ENCODE measurements around the gene LAMA4.
"Not testable (repeated sequence)": the region's sequence is repeated elsewhere in the genome, so short reads cannot be mapped to it uniquely, and the experiment has no call there.

Gene LAMA4

DNA sequence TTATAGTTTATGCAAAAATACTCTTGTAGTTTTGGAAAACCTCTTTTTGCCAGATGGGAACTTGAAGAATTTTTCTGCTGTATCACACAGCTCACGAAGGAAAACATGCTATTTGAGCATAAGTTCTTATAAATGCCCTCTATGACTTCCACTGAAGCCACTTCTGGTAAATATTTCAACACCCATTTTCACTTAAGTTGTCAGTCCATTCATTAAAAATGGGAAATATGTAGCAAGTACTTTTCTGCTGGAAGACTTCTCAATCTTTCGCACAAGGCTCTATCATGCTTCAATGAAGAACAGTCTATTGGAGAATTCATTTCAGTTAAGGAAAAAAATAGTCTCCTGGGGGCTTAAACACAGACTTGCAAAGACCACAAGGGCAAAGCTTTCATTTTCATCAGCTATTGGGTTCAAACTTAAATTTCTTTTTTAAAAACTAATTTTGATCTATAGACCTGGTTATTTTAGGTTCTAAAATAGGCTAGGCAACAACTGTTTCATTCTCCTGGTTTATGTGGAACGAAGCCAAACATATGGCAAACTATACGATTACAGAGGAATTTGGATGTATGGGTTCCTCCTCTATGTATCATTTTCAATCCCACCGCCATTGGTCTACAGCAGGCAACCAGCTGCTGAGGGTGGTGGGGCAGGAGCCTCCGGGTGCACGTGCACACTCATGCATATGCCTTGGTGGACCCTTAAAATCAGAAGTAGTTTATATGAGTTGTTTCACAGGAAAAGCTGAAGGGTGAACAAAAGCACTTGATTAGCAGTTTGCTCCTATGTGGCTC lies 38.7 kb downstream of the LAMA4 start:
- DNase-seq (ENCODE audit: insufficient read length, low spot score) (no peak), FAIRE-seq (no peak)

DNA sequence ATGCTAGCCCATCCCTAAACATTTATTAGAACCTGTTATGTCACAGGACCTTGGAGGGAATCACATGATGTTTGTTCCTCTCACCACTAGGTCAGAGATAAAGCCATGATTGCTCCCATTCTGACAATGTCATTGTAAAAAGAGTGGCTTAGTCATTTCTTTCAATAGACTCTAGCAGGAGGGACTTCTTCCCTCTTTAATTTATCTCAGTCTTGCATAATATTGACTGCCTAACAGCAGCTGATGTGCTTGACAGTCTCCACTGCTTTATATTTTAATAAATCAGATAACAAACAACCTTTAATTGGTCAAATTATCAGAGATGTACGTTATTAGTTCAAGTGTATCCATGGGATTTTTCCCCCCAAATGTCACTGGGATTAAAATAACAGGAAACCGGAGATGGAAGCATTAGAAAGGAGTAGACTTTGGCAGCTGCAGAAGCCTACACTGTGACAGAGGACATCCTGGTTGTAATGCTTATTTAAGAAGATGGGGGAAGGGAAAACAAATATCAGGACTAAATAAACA lies 39.6 kb downstream of the LAMA4 start:
- DNase-seq (ENCODE audit: insufficient read length, low spot score): no peak
- no peak for FAIRE-seq

DNA sequence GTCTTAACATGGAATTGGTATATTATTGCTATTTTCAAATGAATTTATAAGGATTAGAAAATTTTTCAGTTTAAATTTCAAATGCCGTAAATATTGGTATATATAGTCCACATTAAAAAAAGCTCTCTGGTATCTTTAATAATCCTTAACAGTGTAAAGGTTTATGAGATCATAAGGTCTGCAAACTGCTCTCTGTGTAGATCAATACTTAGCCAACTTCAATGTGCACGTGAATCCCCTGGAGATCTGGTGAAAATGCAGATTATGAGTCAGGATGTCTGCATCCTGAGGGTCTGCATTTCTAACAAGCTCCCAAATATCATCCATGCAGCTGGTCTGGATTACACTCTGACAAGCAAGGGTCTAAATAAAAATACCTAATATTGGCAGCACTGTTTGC lies 43.5 kb downstream of the LAMA4 start:
- DNase-seq (ENCODE audit: insufficient read length, low spot score): no peak
- FAIRE-seq: no peak

DNA sequence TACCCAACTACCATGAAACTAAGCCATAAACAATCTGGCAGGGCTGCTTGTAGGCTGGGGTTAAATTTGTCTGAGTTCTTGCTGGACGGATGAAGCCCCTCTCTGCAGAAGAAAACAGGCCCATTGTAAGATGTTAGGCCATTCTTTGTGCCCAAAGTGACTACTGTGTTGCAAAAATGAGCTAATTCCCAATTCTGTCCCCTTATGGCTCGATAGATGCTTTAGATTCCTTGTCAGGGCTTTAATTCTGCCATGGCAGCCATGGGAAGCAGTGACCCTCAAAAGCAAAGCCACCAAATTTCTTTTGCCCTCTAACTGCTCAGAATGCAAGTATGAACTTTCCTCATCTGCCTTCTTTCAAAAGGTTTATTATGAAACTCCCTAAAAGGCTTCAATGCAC lies 45.2 kb downstream of the LAMA4 start:
- FAIRE-seq: no peak
- no peak for DNase-seq (ENCODE audit: insufficient read length, low spot score)

DNA sequence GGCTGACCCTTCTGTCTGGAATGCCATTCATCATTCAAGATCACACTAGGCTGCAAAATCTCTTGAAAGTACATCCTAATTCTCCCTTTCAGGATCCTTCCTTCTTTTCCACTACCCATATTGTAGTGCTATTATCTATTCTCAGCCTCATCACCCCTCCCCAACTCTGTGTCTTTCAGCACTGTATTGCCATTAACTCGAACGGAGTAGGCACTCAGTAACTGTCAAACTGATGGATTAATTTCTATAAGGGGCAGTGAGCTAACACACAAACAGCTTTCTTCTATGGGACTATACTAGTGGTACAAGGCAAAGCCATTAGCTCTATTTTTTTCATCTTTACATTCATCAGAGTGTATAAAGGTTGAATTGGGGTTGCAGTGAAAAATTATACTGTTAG lies 46.6 kb downstream of the LAMA4 start:
- no peak for DNase-seq (ENCODE audit: insufficient read length, low spot score)
- FAIRE-seq: no peak

DNA sequence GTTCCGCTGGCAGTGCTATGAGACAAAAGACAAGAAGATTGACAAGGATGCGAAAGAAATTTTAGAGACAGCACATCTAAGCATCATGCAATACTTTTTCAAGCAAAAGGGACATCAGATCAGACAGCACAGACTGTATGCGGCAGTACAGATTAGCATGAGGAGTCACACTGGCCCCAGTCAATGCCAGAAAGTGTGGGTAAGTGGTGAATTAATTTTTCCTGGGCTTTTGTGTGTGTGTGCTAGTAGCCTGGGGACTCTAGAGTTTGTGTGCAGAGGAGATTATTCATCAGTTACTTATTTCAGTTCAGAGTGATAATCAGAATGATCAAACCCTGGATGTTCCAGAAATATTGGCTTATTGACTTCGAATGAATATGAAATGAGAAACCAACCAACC lies 47.2 kb downstream of the LAMA4 start:
- FAIRE-seq: no peak

DNA sequence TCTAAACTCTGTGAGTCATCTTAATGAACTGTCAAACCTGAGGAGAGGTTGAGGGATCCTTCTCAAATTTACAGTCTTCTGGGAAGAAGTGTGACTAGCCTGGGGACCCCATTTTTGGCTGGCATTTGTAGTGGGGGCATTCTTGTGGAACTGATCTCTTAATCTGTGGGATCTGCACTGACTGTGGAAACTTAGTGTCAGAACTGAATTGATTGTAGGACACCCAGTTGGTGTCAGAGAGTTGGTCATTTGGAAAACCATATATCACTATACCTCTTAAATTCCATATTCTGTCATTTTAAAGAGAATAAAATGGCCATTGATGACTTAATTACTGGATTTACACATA lies 48.3 kb downstream of the LAMA4 start:
- DNase-seq (ENCODE audit: insufficient read length, low spot score): no peak
- no peak for FAIRE-seq

More for the DNA sequence above, 47.2 kb downstream of the LAMA4 start:
- no peak for DNase-seq (ENCODE audit: insufficient read length, low spot score)

DNA sequence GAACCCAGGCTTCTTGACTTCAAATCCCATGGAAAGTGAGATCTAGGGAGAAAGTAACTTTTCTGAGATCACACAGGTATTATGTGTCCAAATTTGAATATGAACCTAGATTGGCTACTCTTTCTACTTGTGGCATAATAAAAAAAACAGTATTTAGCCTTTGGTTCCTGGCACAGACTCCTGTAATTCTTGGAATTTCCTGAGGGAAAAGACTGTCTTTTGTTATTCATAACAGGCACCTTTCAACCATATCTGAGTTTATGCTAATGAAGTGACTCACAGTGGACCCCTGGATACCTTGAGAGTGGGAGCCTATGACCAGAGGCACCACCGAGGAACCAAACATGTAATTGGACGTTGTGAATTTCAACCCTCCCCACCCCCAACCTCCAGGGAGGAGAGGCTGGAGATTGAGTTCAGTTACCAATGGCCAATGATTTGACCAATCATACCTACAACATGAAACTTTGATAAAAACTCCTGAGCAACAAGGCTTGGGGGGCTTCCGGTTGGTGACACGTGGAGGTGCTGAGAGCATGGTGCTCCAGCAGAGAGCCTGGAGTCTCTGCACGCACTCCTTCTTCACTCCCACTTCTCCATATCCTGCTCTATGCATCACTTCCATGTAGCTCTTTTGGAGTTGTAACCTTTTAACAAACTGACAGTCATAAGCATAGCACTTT lies 48.8 kb downstream of the LAMA4 start:
- no peak for DNase-seq (ENCODE audit: insufficient read length, low spot score)
- no peak for FAIRE-seq

DNA sequence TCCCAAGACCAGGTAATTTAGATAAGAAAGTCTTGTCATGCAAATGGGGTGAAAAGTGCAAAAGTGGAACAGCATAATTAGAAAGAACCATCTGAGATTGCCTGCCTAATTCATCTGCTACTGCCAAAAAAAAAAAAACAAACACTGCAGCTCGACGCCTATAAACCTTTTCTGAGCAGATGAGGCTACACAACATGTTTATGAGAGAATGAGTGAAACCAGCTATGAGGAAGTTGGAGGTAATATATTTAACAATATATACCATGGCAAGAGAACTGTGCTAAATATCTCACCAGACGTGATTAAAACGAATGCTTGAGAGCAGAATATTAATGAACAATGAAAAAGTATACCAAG lies 50.0 kb downstream of the LAMA4 start:
- DNase-seq (ENCODE audit: insufficient read length, low spot score): no peak
- peak; percentile 58 for FAIRE-seq

DNA sequence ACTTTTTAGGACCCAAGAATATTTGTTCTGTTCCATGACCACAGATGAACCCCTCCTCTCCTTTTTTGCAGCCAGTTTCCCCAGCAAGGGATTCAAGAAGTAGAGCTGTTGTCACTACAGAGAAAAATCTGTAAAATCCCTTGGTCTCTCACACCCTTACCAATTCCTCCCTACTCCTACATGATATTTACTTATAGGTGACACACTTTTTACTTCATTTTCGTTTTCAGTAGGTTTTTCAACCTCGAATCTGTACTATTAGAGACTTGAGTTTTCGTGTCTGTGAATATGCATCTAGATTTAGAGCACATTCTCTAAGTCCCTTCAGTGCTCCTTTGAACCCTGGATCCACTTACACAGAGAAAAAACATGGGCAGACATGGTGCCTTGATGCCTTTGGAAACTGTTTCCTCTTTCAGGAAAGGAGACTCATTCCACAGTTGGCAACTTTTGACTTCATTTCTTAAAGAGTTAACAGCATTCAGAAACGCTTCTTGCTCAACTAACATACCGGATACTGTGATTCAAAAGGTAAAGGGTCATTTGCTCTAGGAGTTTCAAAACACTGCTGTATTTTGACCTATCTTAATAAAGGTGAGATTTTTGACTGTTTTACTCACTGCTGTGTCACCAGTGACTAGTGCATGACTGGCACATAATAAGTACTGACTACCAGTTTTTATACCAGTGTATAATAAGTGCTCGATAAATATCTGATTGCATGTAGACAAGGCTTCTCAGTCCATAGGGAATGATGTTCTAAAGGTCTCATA lies 50.6 kb downstream of the LAMA4 start:
- FAIRE-seq (peak; percentile 42), DNase-seq (ENCODE audit: insufficient read length, low spot score) (no peak)

DNA sequence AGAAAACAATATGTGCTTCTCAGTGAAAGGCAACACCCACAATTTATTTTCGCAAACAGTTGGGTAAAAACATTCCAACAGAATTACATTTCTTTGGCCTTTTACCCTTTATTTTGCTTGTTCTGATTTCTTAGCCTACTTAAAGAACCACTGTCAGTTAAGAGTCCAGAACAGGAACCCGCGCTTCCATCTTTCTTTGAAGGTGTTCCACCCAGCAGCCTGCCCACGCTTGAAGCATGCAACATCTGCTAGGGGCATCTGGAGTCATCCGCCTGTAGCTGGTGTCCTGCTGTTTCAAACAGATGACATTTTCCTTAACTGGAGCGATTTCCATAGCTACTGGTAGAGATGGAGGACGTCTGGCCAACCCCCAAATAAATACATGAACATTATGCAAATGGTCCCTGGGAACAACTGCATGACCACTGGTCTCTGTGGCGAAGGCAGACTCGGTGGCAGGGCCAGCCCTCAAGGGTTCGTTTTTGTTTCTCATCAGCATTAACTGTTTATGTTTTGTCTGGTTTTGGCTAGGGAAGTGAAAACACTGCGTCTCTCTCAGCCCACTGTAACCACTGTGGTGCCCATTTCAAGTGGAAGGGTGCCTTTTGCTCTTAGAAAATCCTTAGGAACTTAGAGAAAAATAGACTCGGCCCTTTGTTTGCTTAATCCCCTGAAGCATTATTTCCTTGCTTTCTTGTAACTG lies 51.6 kb downstream of the LAMA4 start:
- FAIRE-seq: no peak

DNA sequence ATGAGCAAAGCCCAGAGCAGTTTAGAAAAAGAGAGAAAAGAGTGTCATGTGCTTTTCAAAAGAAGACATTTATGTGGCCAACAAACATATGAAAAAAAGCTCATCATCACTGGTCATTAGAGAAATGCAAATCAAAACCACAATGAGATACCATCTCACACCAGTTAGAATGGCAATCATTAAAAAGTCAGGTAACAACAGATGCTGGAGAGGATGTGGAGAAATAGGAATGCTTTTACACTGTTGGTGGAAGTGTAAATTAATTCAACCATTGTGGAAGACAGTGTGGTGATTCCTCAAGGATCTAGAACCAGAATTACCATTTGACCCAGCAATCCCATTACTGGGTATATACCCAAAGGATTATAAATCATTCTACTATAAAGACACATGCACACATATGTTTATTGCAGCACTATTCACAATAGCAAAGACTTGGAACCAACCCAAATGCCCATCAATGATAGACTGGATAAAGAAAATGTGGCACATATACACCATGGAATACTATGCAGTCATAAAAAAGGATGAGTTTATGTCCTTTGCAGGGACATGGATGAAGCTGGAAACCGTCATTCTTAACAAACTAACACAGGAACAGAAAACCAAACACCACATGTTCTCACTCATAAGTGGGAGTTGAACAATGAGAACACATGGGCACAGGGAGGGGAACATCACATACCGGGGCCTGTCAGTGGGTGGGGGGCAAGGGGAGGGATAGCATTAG lies 54.0 kb downstream of the LAMA4 start:
- not testable (repeated sequence) for FAIRE-seq; DNase-seq (ENCODE audit: insufficient read length, low spot score)

More for the DNA sequence above, 51.6 kb downstream of the LAMA4 start:
- peak; percentile 28 for DNase-seq (ENCODE audit: insufficient read length, low spot score)

DNA sequence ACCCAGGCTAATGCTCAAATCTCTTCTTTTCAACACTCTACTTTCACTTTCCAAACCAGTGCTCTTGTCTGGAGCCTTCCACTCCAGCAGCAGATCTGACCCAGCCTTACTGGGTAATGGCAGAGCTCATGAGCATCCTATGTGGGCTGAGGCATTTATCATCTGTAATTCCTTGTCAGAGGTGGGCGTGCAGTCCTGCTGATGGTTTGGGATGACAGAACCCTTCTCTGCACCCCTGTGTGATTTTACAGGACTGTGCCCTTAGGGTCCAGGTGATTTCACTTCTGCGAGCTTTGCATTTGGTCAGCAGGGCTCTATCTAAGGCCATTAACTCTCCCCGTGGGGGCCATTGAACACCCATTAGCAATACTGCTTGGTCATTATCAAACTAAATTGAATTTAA lies 55.4 kb downstream of the LAMA4 start:
- no peak for FAIRE-seq
- DNase-seq (ENCODE audit: insufficient read length, low spot score): no peak

DNA sequence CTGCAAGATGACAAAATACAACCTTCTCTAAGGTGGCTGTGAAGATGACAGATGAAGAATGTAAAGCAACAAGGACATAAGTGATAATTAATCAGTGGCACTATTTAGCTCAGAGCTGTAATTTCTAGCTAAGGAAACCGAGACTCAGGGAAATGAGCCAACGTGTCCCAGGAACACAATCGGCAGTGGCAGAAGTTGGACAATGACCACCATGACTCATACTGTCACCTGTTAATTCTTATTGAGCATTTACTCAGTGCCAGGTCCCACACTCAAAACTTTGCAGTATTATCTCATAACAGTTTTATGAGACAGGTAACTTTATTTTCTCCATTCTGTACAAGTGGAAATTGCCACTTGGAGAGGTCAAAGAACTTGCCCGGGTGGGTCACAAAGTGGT lies 55.8 kb downstream of the LAMA4 start:
- FAIRE-seq (no peak), DNase-seq (ENCODE audit: insufficient read length, low spot score) (no peak)

DNA sequence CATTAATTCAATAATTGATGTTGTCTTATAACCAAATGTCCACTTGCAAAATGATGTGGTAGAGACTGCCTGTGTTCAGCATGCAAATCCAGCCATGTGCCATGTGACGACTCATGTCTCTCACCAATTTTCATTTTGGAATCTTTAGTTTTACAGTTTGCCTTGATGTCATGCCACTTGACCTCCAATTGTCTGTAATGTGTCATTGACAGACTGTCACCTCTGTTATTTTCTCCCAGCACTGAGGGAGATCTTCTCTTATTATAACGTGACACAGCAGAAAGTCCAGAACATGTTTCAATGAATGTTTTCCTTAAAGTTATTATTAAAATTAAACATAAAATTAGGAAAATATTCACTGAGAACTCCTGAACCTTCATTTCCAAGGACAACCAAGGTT lies 56.7 kb downstream of the LAMA4 start:
- no peak for FAIRE-seq

DNA sequence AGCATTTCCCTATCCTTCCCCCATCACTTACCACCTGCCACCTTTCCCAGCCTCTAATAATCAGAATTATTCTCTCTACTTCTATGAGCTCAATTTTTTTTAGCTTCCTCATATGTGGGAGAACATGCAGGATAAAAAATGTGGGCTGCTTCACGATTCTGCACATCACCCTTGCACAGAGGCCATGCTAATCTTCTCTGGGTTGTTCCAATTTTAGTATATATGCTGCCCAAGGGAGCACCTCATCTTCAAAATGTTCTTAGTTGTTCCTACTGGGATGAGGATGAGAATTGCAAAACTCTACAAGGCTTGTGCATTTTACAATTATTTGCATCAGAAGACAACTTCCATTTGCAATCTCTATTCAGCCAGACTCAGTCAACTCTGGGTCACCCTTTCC lies 58.1 kb downstream of the LAMA4 start:
- FAIRE-seq (no peak), DNase-seq (ENCODE audit: insufficient read length, low spot score) (no peak)

More for the DNA sequence above, 56.7 kb downstream of the LAMA4 start:
- DNase-seq (ENCODE audit: insufficient read length, low spot score): no peak

DNA sequence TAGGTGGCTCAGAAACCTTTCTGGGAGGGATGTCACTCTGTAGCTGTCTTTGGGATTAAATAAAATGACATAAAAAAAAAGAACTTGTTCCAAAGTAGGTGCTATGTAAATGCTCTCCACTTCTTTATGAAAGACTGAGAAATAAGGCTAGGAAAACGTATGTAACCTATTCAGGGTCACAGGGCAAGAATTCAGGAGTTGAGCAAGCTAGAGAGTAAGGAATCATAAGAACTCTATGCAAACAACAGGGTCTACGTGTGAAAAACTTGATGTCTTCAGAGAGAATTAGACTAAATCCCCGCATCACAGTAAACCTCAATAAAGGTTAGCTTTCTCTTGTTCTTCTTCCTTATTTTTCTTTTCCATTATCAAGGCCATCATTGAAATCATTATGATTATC lies 59.2 kb downstream of the LAMA4 start:
- no peak for DNase-seq (ENCODE audit: insufficient read length, low spot score)
- no peak for FAIRE-seq

DNA sequence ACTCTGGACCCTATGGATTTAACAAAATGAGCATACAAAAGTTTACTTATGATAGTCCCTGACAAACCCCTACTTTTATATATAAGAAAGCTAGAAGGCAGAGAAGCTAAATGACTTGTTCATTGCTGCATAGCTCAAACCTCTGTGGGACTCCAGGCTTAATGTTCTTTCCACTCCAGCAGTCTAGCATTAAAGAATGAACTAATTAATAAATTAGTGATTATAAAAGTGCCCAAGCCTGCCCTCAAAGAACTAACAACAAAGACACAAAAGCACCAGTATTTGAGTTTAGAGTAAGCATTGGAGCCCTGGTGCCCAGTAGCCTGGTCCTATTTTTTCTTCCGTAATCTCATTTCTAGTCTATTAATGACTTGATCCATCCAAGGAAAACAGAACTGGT lies 59.9 kb downstream of the LAMA4 start:
- DNase-seq (ENCODE audit: insufficient read length, low spot score) (no peak), FAIRE-seq (no peak)

DNA sequence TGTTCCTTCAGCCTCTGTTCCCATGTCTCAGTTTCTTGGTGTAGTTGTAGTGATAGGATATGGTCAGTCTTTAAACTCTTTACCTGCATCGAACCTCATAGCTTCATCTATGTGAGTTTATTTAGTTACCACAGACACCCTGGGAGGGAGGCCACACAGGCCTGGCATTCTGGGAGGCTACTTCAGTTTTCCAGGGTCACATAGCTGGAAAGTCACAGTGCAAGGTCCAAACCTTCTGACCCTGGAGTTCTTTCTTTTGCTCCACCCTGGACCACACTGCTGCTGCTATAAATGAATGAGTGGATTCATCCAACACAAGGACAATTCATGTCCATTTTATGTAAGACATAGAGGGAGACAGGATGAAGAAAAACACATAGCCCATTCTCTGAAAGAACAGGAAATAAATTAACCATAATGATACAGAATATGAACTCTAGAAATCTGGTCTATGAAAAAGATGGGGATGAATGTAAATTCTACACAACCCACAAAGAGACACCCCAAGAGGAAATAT lies 60.8 kb downstream of the LAMA4 start:
- FAIRE-seq (no peak), DNase-seq (ENCODE audit: insufficient read length, low spot score) (no peak)

DNA sequence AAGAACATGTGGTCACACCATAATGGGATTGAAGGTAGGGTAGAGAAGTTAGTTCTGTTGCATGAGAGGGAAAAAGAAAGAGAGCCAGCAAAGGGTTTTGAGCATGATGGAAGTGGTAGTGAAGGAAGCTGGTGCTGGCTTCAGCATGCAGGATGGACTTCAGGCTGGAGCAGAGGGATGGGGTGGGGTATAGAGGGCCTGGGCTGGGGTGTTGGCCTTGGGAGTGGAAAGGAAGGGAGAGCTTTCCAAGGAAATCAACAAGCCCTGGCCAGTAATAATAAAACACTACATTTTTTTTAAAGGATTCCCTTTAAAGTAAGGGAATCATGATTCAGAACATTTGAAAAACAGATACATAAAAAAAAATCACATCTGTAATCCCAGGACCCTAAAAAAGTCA lies 61.2 kb downstream of the LAMA4 start:
- no peak for DNase-seq (ENCODE audit: insufficient read length, low spot score)
- no peak for FAIRE-seq
